ENCODE results near the gene SPNS2. TPM values are rescaled to one million over a fixed set of nuclear protein-coding genes. Genes with fewer than 3 reads are reported as not detected.
A peak's percentile ranks its signal among the peaks of the same experiment; 100 is the strongest.

SPNS2 gene
- 10 to 100 TPM; 13.7 to 17.4 TPM for total RNA-seq

- peaks cover 10% of the 10 kb centered on the region for H3K27me3 ChIP-seq
- peaks cover 4% of the 10 kb centered on the region for H3K4me1 ChIP-seq
- H3K9ac ChIP-seq (ENCODE audit: low read depth in 2 of 2, low read length in 2 of 2) = peak within 1 kb of the TSS; percentile 34 to 66
These were observed at the start of gene SPNS2 for GRCh38 chr17:4498461-4499397. SPNS2 (plus strand) TSS chr17:4498881; CDS start chr17:4499048, 167 bp downstream.

DNA sequence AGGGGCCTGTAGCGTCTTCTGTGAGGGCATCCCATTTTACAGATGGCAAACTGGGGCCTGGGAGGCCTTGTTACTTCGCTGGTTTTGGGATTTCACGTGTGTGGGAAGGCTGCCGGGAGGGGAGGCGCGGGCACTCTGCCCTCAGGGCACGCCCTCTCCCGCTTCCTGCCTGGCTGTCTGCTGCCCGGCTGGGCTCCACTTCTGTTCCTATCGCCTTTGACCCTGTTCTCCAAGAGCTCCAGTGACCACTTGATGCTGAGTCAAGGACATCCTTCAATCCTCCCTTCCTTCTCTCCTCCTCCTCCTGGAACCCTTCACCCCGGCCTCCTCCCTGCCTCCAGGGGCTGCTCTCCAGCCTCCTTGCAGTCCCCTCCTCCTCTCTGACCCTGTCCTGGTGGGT lies 48.9 kb upstream of the SPNS2 start:
- Histone ChIP-seq H3K36me3 (no peaks in the 10 kb centered on the region), H3K9me3 (no peaks in the 10 kb centered on the region), H3K27me3 (no peaks in the 10 kb centered on the region), H3K4me1 (peaks cover 1% of the 10 kb centered on the region), H3K4me3 (no peak overlapping the region), H3K27ac (no peak overlapping the region), H3K9ac (ENCODE audit: low read depth in 2 of 2, low read length in 2 of 2) (no peak overlapping the region)
- intact Hi-C loops (cut with DNase I) = no loop called here
- TF ChIP-seq CTCF (IDR thresholded peaks at IDR 0.05) = no peak
- peak; percentile 45 for DNase-seq

More at GRCh38 chr17:4498461-4499397, at the start of gene SPNS2:
- intact Hi-C loops (cut with DNase I) = no loop called here
- no peaks in the 10 kb centered on the region for H3K36me3 ChIP-seq
- H3K27ac ChIP-seq = no peak within 1 kb of the TSS
- no peaks in the 10 kb centered on the region for H3K9me3 ChIP-seq
- peak; percentile 65 for DNase-seq
- no peak for TF ChIP-seq CTCF (IDR thresholded peaks at IDR 0.05)
- peak within 1 kb of the TSS; percentile 43 for H3K4me3 ChIP-seq

- no peaks in the 10 kb centered on the region for H3K4me1 ChIP-seq
- no peak overlapping the region for H3K9ac ChIP-seq (ENCODE audit: low read depth in 2 of 2, low read length in 2 of 2)
- intact Hi-C loops (cut with DNase I) = no loop called here
- no peaks in the 10 kb centered on the region for H3K27me3 ChIP-seq
- no peaks in the 10 kb centered on the region for H3K9me3 ChIP-seq
- no peak overlapping the region for H3K4me3 ChIP-seq
- H3K36me3 ChIP-seq = no peaks in the 10 kb centered on the region
- DNase-seq = no peak
- no peak for TF ChIP-seq CTCF (IDR thresholded peaks at IDR 0.05)
- H3K27ac ChIP-seq = no peak overlapping the region
These were observed 47.9 kb upstream of the SPNS2 start for GRCh38 chr17:4450710-4451316.

DNA sequence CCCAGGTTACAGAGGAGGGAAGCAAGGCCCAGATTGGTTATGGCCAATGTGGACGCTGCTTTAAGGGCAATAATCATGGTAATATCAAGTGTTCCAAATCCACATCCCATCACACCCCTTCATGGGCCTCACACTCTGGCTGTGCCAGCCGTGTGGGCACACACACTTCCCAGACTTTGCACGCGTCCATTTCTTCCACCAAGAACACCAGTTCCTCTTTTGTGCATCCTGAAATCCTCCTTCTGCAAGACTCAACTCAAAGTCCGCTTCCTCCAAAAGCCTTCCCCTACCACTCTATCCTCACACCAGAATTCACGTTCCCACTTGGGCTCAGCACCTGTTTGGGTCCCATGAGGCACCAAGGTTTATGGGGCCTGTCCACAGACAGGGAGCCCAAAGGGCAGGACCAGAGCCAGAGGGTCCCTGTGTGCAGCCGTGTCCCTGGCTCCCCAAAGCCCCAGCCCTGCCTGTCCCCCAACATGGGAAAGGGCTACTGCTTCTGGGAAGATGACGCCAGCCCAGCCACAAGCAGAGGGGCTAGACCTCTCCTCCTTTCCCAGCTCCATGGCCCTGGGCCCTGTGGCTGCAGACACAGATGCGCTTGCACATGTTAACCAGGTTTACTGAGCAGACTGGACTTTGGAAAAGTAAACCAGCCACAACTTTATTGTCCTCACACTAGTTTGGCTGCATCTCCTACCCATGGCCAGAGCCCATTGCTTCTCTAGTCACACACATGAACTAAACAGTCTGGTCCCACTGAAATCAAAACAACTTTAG lies 44.7 kb upstream of the SPNS2 start:
- peak; percentile 51 for DNase-seq
- no peak overlapping the region for H3K4me3 ChIP-seq
- H3K9ac ChIP-seq (ENCODE audit: low read depth in 2 of 2, low read length in 2 of 2) = no peak overlapping the region
- H3K27me3 ChIP-seq = no peaks in the 10 kb centered on the region
- H3K36me3 ChIP-seq = no peaks in the 10 kb centered on the region
- TF ChIP-seq CTCF (IDR thresholded peaks at IDR 0.05) = no peak
- H3K27ac ChIP-seq = no peak overlapping the region
- H3K9me3 ChIP-seq = no peaks in the 10 kb centered on the region
- H3K4me1 ChIP-seq = no peaks in the 10 kb centered on the region
- intact Hi-C loops (cut with DNase I) = no loop called here

DNA sequence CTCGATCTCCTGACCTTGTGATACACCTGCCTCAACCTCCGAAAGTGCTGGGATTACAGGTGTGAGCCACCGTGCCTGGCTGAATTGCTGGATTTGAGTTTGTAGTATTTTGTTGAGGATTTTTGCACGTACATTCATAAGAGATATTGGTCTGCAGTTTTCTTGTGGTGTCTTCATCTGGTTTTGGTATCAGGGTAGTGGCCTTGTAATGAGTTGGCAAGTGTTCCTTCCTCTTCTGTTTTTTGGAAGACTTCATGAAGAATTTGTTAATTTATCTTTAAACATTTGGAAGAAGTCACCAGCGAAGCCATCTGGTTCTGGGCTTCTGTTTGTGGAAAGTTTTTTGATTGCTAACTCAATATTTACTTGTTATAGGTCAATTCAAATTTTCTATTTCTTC lies 38.0 kb upstream of the SPNS2 start:
- no peak overlapping the region for H3K27ac ChIP-seq
- intact Hi-C loops (cut with DNase I) = no loop called here
- DNase-seq = no peak
- no peak overlapping the region for H3K4me3 ChIP-seq
- no peaks in the 10 kb centered on the region for H3K27me3 ChIP-seq
- no peaks in the 10 kb centered on the region for H3K36me3 ChIP-seq
- no peak for TF ChIP-seq CTCF (IDR thresholded peaks at IDR 0.05)
- no peaks in the 10 kb centered on the region for H3K9me3 ChIP-seq
- no peak overlapping the region for H3K9ac ChIP-seq (ENCODE audit: low read depth in 2 of 2, low read length in 2 of 2)
- no peaks in the 10 kb centered on the region for H3K4me1 ChIP-seq

Data from colonic mucosa (tissue), 4 donors.